HepG2 (cell line): ENCODE measurements around the gene SULT2A1. TPM values are rescaled to one million over a fixed set of nuclear protein-coding genes. Genes with fewer than 3 reads are reported as not detected.
A peak's percentile ranks its signal among the peaks of the same experiment; 100 is the strongest.

Experiments used
- CBFB ChIP-seq: sonication (generic); formaldehyde crosslinking; IDR thresholded peaks from 2 replicates; pipeline ENCODE4 v1.4.0; 2020; ENCODE audit warnings: missing genetic modification reagents
- CERS6 ChIP-seq: sonication (generic); formaldehyde crosslinking; IDR thresholded peaks from 2 replicates; pipeline ENCODE4 v1.5.0; 2020; ENCODE audit warnings: missing genetic modification reagents
- CHCHD3 ChIP-seq: sonication (generic); formaldehyde crosslinking; IDR thresholded peaks from 2 replicates; pipeline ENCODE4 v1.8.0; 2022; ENCODE audit warnings: mild to moderate bottlenecking, missing genetic modification reagents, moderate library complexity
- CREB3 ChIP-seq: sonication (generic); formaldehyde crosslinking; IDR thresholded peaks from 2 replicates; pipeline ENCODE4 v1.5.0; 2020; ENCODE audit warnings: missing genetic modification reagents
- GTF3A ChIP-seq: sonication (generic); formaldehyde crosslinking; conservative IDR thresholded peaks from 2 replicates; pipeline ENCODE4 v1.4.0; 2020; ENCODE audit warnings: mild to moderate bottlenecking, missing genetic modification reagents
- HOXA5 ChIP-seq: sonication (generic); formaldehyde crosslinking; IDR thresholded peaks from 2 replicates; pipeline ENCODE4 v1.4.0; 2020; ENCODE audit warnings: missing genetic modification reagents
- HOXA7 ChIP-seq: sonication (generic); formaldehyde crosslinking; IDR thresholded peaks from 2 replicates; pipeline ENCODE4 v1.8.1; 2022; ENCODE audit warnings: mild to moderate bottlenecking, missing genetic modification reagents, moderate library complexity
- KMT2A ChIP-seq: sonication (generic); formaldehyde crosslinking; IDR thresholded peaks from 2 replicates; pipeline ENCODE4 v1.4.0; 2020; ENCODE audit warnings: missing genetic modification reagents
- LRRFIP1 ChIP-seq: sonication (generic); formaldehyde crosslinking; conservative IDR thresholded peaks from 2 replicates; pipeline ENCODE4 v1.4.0; 2020; ENCODE audit warnings: missing genetic modification reagents
- MLLT10 ChIP-seq: sonication (generic); formaldehyde crosslinking; IDR thresholded peaks from 2 replicates; pipeline ENCODE4 v1.4.0; 2020; ENCODE audit warnings: missing genetic modification reagents
- NCOA5 ChIP-seq: sonication (generic); formaldehyde crosslinking; IDR thresholded peaks from 2 replicates; pipeline ENCODE4 v1.4.0; 2020; ENCODE audit warnings: missing genetic modification reagents
- SKI ChIP-seq: fragments of 450-650 bp; IDR thresholded peaks from one replicate; pipeline ENCODE4 v1.6.1; 2018; ENCODE audit warnings: mild to moderate bottlenecking; ENCODE audit not compliant: partially characterized antibody
- ZBED4 ChIP-seq: sonication (generic); formaldehyde crosslinking; IDR thresholded peaks from 2 replicates; pipeline ENCODE4 v1.4.0; 2020; ENCODE audit warnings: missing genetic modification reagents, borderline replicate concordance
- ZNF777 ChIP-seq: sonication (generic); formaldehyde crosslinking; IDR thresholded peaks from 2 replicates; pipeline ENCODE4 v1.4.0; 2020; ENCODE audit warnings: missing genetic modification reagents
- ZSCAN30 ChIP-seq: sonication (generic); formaldehyde crosslinking; IDR thresholded peaks from 2 replicates; pipeline ENCODE4 v1.5.0; 2020; ENCODE audit warnings: mild to moderate bottlenecking, missing genetic modification reagents
- polyA plus RNA-seq, 8 experiments: library from polyadenylated mRNA; depleted of rRNA in 3 of 8; stranded (reverse) in 7 of 8; unstranded in 1 of 8; fragments of >200 nt; fragmentation: Illumina TruSeq in 4 of 8; extraction: Trizol in 4 of 8; gene quantifications; 2 replicates each; pipeline versions ENCODE4 v1.2.1 to v1.2.3, GENCODE V29; 2011 to 2016; ENCODE audit warnings: low read depth in 4 of 8, missing spikeins in 1 of 8, mixed read lengths in 1 of 8; ENCODE audit not compliant: insufficient read depth in 1 of 8
- total RNA-seq, 5 experiments: library from RNA; depleted of rRNA; stranded (reverse); fragments of >200 nt; fragmentation: Illumina TruSeq; extraction: Trizol; gene quantifications; 2 replicates each; pipeline ENCODE4 v1.2.3, GENCODE V29; 2016; ENCODE audit warnings: low read depth in 1 of 5
- TF ChIP-seq, protein P1 (sequence below): sonication (generic); formaldehyde crosslinking; IDR thresholded peaks from 2 replicates; pipeline ENCODE4 v1.5.0; 2020; ENCODE audit warnings: mild to moderate bottlenecking, missing genetic modification reagents
- TF ChIP-seq, protein P2 (sequence below): sonication (generic); formaldehyde crosslinking; IDR thresholded peaks from 2 replicates; pipeline ENCODE4 v1.8.0; 2023; ENCODE audit warnings: mild to moderate bottlenecking, missing genetic modification reagents

SULT2A1 gene
- total and polyA plus RNA-seq, 2 of the 13 experiments (the other 11 are each of a cell fraction or from before 2014, with no cell fraction given), result 137 to 193 TPM

GRCh38 chr19:47886010-47886559 lies at the start of gene SULT2A1 (continued):
- TF ChIP-seq GTF3A, result no peak
- no peak for TF ChIP-seq ZNF777 (CRISPR knock-in tag)
- no peak for TF ChIP-seq CBFB (CRISPR knock-in tag)
- no peak for TF ChIP-seq HOXA7
- no peak for TF ChIP-seq SKI
- no peak for TF ChIP-seq LRRFIP1 (CRISPR knock-in tag)
- TF ChIP-seq ZSCAN30, result no peak
- peak; percentile 28; the same call in 1 of the 2 replicates for TF ChIP-seq KMT2A
- peak; percentile 75; the same call in 1 of the 2 replicates for TF ChIP-seq HOXA5
- TF ChIP-seq CERS6 (CRISPR knock-in tag), result no peak
- TF ChIP-seq ZBED4 (CRISPR knock-in tag), result peak; percentile 51; the same call in 1 of the 2 replicates
- no peak for TF ChIP-seq NCOA5
- TF ChIP-seq MLLT10 (CRISPR knock-in tag), result no peak
- no peak for TF ChIP-seq CHCHD3 (CRISPR knock-in tag)
- TF ChIP-seq, protein P1, sequence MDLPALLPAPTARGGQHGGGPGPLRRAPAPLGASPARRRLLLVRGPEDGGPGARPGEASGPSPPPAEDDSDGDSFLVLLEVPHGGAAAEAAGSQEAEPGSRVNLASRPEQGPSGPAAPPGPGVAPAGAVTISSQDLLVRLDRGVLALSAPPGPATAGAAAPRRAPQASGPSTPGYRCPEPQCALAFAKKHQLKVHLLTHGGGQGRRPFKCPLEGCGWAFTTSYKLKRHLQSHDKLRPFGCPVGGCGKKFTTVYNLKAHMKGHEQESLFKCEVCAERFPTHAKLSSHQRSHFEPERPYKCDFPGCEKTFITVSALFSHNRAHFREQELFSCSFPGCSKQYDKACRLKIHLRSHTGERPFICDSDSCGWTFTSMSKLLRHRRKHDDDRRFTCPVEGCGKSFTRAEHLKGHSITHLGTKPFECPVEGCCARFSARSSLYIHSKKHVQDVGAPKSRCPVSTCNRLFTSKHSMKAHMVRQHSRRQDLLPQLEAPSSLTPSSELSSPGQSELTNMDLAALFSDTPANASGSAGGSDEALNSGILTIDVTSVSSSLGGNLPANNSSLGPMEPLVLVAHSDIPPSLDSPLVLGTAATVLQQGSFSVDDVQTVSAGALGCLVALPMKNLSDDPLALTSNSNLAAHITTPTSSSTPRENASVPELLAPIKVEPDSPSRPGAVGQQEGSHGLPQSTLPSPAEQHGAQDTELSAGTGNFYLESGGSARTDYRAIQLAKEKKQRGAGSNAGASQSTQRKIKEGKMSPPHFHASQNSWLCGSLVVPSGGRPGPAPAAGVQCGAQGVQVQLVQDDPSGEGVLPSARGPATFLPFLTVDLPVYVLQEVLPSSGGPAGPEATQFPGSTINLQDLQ (CRISPR knock-in tag), result no peak
- TF ChIP-seq, protein P2, sequence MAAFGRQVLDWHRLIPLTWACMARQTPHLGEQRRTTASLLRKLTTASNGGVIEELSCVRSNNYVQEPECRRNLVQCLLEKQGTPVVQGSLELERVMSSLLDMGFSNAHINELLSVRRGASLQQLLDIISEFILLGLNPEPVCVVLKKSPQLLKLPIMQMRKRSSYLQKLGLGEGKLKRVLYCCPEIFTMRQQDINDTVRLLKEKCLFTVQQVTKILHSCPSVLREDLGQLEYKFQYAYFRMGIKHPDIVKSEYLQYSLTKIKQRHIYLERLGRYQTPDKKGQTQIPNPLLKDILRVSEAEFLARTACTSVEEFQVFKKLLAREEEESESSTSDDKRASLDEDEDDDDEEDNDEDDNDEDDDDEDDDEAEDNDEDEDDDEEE (CRISPR knock-in tag), result no peak
- TF ChIP-seq CREB3 (CRISPR knock-in tag), result no peak
